BJ (cell line): ENCODE results near the gene R3HDML. TPM values are rescaled to one million over a fixed set of nuclear protein-coding genes. Genes with fewer than 3 reads are reported as not detected.

Source experiments
- CTCF ChIA-PET: fragments of 350-600 bp; formaldehyde crosslinking; extraction: SDS; loops from one replicate; lab custom pipeline; 2021; ENCODE audit warnings: antibody characterized with exemption, inconsistent platforms; lab: Yijun Ruan, JAX
- POLR2A ChIA-PET: fragments of 300-600 bp; sonication (Branson Sonifier 250); formaldehyde crosslinking; extraction: SDS; loops from one replicate; lab custom pipeline; 2021; ENCODE audit warnings: antibody characterized with exemption; lab: Charles Lee
- DNase-seq: peaks from one replicate; pipeline ENCODE4 v3.0.0-alpha.2; 2011; ENCODE audit warnings: low read depth
- H3K27me3 ChIP-seq: 2 replicates; pipeline ENCODE4 v1.6.0; 2011; ENCODE audit warnings: low read length; ENCODE audit not compliant: control insufficient read depth, insufficient read depth
- H3K36me3 ChIP-seq: 2 replicates; pipeline ENCODE4 v1.5.1; 2011; ENCODE audit warnings: low read length; ENCODE audit not compliant: control insufficient read depth, insufficient read depth
- H3K4me3 ChIP-seq: 2 replicates; pipeline ENCODE4 v1.5.1; 2011; ENCODE audit warnings: low read depth, mild to moderate bottlenecking, control low read depth, low read length
- polyA plus RNA-seq: library from polyadenylated mRNA; depleted of rRNA; stranded (reverse); fragments of >200 nt; gene quantifications from 2 replicates; pipeline ENCODE4 v1.2.3, GENCODE V29; 2011
- TF ChIP-seq, protein P1 (sequence below): IDR thresholded peaks from 2 replicates; pipeline ENCODE4 v1.5.1; 2011; ENCODE audit warnings: low read depth, mild to moderate bottlenecking, control low read depth, inconsistent platforms, low read length, moderate library complexity; ENCODE audit not compliant: insufficient read depth

The R3HDML gene
- polyA plus RNA-seq, 1 experiment = not detected

- Histone ChIP-seq H3K27me3 (peaks cover 8% of the 10 kb centered on the region), H3K36me3 (no peaks in the 10 kb centered on the region), H3K4me3 (no peak overlapping the region)
- no peak for DNase-seq
- CTCF ChIA-PET = interaction anchor here (0.6 to 3.0 kb wide), 7 partner anchors 9 to 78 kb away, joined by 3 to 19 read pairs (median 4); no protein-coding TSS in a partner anchor
- POLR2A ChIA-PET = no interaction called here
- TF ChIP-seq, protein P1, sequence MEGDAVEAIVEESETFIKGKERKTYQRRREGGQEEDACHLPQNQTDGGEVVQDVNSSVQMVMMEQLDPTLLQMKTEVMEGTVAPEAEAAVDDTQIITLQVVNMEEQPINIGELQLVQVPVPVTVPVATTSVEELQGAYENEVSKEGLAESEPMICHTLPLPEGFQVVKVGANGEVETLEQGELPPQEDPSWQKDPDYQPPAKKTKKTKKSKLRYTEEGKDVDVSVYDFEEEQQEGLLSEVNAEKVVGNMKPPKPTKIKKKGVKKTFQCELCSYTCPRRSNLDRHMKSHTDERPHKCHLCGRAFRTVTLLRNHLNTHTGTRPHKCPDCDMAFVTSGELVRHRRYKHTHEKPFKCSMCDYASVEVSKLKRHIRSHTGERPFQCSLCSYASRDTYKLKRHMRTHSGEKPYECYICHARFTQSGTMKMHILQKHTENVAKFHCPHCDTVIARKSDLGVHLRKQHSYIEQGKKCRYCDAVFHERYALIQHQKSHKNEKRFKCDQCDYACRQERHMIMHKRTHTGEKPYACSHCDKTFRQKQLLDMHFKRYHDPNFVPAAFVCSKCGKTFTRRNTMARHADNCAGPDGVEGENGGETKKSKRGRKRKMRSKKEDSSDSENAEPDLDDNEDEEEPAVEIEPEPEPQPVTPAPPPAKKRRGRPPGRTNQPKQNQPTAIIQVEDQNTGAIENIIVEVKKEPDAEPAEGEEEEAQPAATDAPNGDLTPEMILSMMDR = no peak
Observed at GRCh38 chr20:44393608-44394451, 57.0 kb downstream of the R3HDML start.

DNA sequence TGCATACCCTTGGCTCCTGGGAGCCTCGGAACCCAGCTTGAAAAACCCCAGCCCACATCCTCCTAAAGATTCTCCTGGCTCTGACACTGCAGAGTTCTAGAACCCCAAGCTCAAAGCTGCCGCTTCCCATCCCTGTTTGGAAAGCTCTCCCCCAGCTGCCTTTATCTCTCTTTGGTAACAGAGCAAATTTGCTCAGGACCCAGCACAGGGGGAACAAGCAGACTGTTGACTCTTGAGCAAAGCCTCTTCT, 57.5 kb downstream of the R3HDML start:
- Histone ChIP-seq H3K36me3 (no peaks in the 10 kb centered on the region), H3K4me3 (no peak overlapping the region), H3K27me3 (peaks cover 9% of the 10 kb centered on the region)
- CTCF ChIA-PET = interaction anchor here (0.6 to 3.0 kb wide), 5 partner anchors 9 to 77 kb away, joined by 3 to 19 read pairs (median 4); no protein-coding TSS in a partner anchor
- POLR2A ChIA-PET = no interaction called here
- no peak for DNase-seq
- TF ChIP-seq, protein P1 = no peak

DNA sequence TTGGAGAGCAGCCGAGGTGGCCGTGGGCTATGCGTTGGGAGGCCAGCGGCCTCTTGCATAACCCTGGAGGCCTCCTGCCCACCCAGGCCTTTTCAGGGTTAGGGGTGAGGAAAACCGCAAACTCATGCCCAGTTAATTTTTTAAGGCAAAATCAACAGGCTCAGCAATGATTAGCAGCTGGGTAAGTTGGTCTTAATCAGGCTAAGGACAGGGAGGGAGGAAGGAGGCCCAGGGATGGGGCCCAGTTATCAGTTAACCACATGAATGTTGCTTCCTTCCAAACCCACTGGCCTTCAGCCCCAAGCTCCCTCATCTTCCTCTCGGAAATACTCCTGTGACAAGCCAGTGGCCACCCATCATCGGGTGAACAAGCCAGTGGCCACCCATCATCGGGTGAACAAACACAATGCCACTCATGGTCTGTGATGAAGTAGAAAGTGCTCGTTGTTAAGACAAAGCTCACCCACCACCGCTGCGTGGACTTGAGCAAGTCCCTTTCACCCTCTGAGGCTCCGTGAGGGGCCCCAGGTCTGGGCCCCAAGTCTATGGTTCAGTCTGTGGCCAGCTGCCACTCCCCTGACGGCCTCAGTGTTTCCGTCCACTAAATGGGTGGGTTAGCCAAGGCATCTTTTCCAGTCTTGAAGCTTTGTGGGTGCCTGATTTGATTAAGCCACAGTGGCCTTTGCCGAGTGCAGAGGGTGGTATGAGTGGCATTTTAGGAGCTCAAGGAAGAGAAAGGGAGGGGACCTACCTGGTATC, 58.0 kb downstream of the R3HDML start:
- Histone ChIP-seq H3K27me3 (peaks cover 10% of the 10 kb centered on the region), H3K36me3 (no peaks in the 10 kb centered on the region), H3K4me3 (no peak overlapping the region)
- ChIA-PET POLR2A (no interaction called here), CTCF (interaction anchor here (0.6 to 3.0 kb wide), 6 partner anchors 8 to 77 kb away, joined by 3 to 19 read pairs (median 4); no protein-coding TSS in a partner anchor)
- TF ChIP-seq, protein P1 = no peak
- no peak for DNase-seq

GRCh38 chr20:44395461-44396340, 58.9 kb downstream of the R3HDML start:
- TF ChIP-seq, protein P1 = no peak
- POLR2A ChIA-PET = no interaction called here
- CTCF ChIA-PET = interaction anchor here (0.9 to 3.0 kb wide), 5 partner anchors 8 to 76 kb away, joined by 3 to 19 read pairs (median 4); no protein-coding TSS in a partner anchor
- H3K36me3 ChIP-seq = no peaks in the 10 kb centered on the region
- DNase-seq = no peak
- H3K27me3 ChIP-seq = peaks cover 8% of the 10 kb centered on the region
- no peak overlapping the region for H3K4me3 ChIP-seq
